Neuronal stem cell (in vitro differentiated cells): ENCODE measurements around the gene DAND5.

Experiments used
- DNase-seq: peaks from one replicate; pipeline ENCODE4 v3.0.0-alpha.2; 2013; ENCODE audit warnings: low spot score
- H2AFZ ChIP-seq: one replicate; pipeline ENCODE4 v1.6.1; 2013; ENCODE audit warnings: mild to moderate bottlenecking, low read length, inconsistent platforms
- H2AK5ac ChIP-seq: 2 replicates; pipeline ENCODE4 v1.6.1; 2013; ENCODE audit warnings: low read depth, mild to moderate bottlenecking, inconsistent platforms, low read length, moderate library complexity, mixed read lengths
- H2BK120ac ChIP-seq: 2 replicates; pipeline ENCODE4 v1.6.1; 2013; ENCODE audit warnings: low read depth, mild to moderate bottlenecking, inconsistent platforms, low read length, moderate library complexity, mixed read lengths
- H2BK12ac ChIP-seq: one replicate; pipeline ENCODE4 v1.6.1; 2013; ENCODE audit warnings: low read length, inconsistent platforms
- H2BK15ac ChIP-seq: 2 replicates; pipeline ENCODE4 v1.6.1; 2013; ENCODE audit warnings: mild to moderate bottlenecking, low read length, inconsistent platforms, mixed read lengths
- H2BK5ac ChIP-seq: one replicate; pipeline ENCODE4 v1.6.1; 2013; ENCODE audit warnings: inconsistent platforms, mild to moderate bottlenecking, low read length, moderate library complexity
- H3K14ac ChIP-seq: one replicate; pipeline ENCODE4 v1.6.1; 2013; ENCODE audit warnings: low read length, inconsistent platforms
- H3K18ac ChIP-seq: 2 replicates; pipeline ENCODE4 v1.6.1; 2013; ENCODE audit warnings: low read length, inconsistent platforms
- H3K23ac ChIP-seq: 2 replicates; pipeline ENCODE4 v1.6.1; 2013; ENCODE audit warnings: low read depth, mild to moderate bottlenecking, mixed read lengths, low read length, inconsistent platforms; ENCODE audit not compliant: poor library complexity
- H3K27ac ChIP-seq: replicated peaks from 3 replicates; pipeline ENCODE4 v1.5.1; 2013; ENCODE audit warnings: low read length, inconsistent platforms
- H3K27me3 ChIP-seq, 3 experiments: 2 replicates each; pipeline ENCODE4 v1.6.1; 2013; ENCODE audit warnings: low read length in 3 of 3, mild to moderate bottlenecking in 2 of 3, inconsistent platforms in 1 of 3, low read depth in 1 of 3, mixed read lengths in 1 of 3, moderate library complexity in 1 of 3; ENCODE audit not compliant: control insufficient read depth in 3 of 3, insufficient read depth in 3 of 3
- H3K36me3 ChIP-seq, 2 donors: replicated peaks in 1 of 2; 2 replicates each; pipeline ENCODE4 v1.6.1; 2013; ENCODE audit warnings: low read length in 2 of 2; ENCODE audit not compliant: control insufficient read depth in 2 of 2, insufficient read depth in 2 of 2
- H3K4ac ChIP-seq: 2 replicates; pipeline ENCODE4 v1.6.1; 2013; ENCODE audit warnings: inconsistent platforms, mild to moderate bottlenecking, low read length, moderate library complexity
- H3K4me1 ChIP-seq, 2 donors: 1 replicate in 1 of 2; 2 replicates in 1 of 2; pipeline ENCODE4 v1.6.1; 2013; ENCODE audit warnings: low read length in 2 of 2, low read depth in 1 of 2; ENCODE audit not compliant: control insufficient read depth in 2 of 2, insufficient read depth in 1 of 2
- H3K4me2 ChIP-seq: one replicate; pipeline ENCODE4 v1.6.1; 2013; ENCODE audit warnings: mild to moderate bottlenecking, low read length, inconsistent platforms; ENCODE audit not compliant: insufficient read depth, poor library complexity, severe bottlenecking
- H3K4me3 ChIP-seq, 2 donors: 2 replicates each; pipeline ENCODE4 v1.5.1; 2013; ENCODE audit warnings: low read length in 2 of 2, mild to moderate bottlenecking in 2 of 2, inconsistent platforms in 1 of 2, moderate library complexity in 1 of 2
- H3K79me1 ChIP-seq: one replicate; pipeline ENCODE4 v1.6.1; 2013; ENCODE audit warnings: low read depth, mild to moderate bottlenecking, inconsistent platforms, low read length, moderate library complexity
- H3K9ac ChIP-seq: one replicate; pipeline ENCODE4 v1.6.1; 2013; ENCODE audit warnings: mild to moderate bottlenecking, low read depth, low read length, inconsistent platforms; ENCODE audit not compliant: poor library complexity
- H3K9me3 ChIP-seq, 2 donors: replicated peaks in 1 of 2; 2 replicates each; pipeline versions ENCODE3 to v1.6.1; 2013; ENCODE audit warnings: low read length in 2 of 2, mild to moderate bottlenecking in 2 of 2, inconsistent platforms in 1 of 2, low read depth in 1 of 2, mixed read lengths in 1 of 2, moderate library complexity in 1 of 2; ENCODE audit not compliant: control insufficient read depth in 2 of 2, insufficient read depth in 1 of 2
- H4K8ac ChIP-seq: one replicate; pipeline ENCODE4 v1.6.1; 2013; ENCODE audit warnings: low read depth, mild to moderate bottlenecking, inconsistent platforms, low read length, moderate library complexity
- H4K91ac ChIP-seq: one replicate; pipeline ENCODE4 v1.6.1; 2013; ENCODE audit warnings: low read length, low read depth, mild to moderate bottlenecking, inconsistent platforms; ENCODE audit not compliant: poor library complexity
- WGBS, 2 donors: extraction: QIAGEN DNeasy Blood & Tissue Kit; methylation state at CpG; one replicate each; pipeline ENCODE4 v1.1.7; 2013; ENCODE audit warnings: missing lambda C conversion rate in 2 of 2, mixed read lengths in 1 of 2; ENCODE audit not compliant: insufficient read length in 2 of 2, insufficient replicate concordance in 1 of 2; ENCODE audit errors: extremely low coverage in 2 of 2; 5-methylcytosine and 5-hydroxymethylcytosine counted together

DAND5 gene

GRCh38 chr19:12986726-12987125 lies 17.4 kb downstream of the DAND5 start:
- peaks cover 0 to 10% of the 10 kb centered on the region in 2 donors for H3K9me3 ChIP-seq
- no peak overlapping the region for H4K91ac ChIP-seq
- H2BK120ac ChIP-seq: no peak overlapping the region
- H3K36me3 ChIP-seq: no peaks in the 10 kb centered on the region
- H2AK5ac ChIP-seq: no peak overlapping the region
- H2BK5ac ChIP-seq: no peak overlapping the region
- no peaks in the 10 kb centered on the region for H3K79me1 ChIP-seq
- no peak overlapping the region for H2BK12ac ChIP-seq
- H3K4me2 ChIP-seq: no peak overlapping the region
- H2AFZ ChIP-seq: no peak overlapping the region
- no peak overlapping the region for H3K23ac ChIP-seq
- WGBS, 2 donors: no CpG with 5 or more reads among the region's 12 CpGs
- DNase-seq: no peak
- H3K9ac ChIP-seq: no peak overlapping the region
- no peak overlapping the region for H3K27ac ChIP-seq
- H3K27me3 ChIP-seq: peaks cover 0 to 87% (median 67%) of the 10 kb centered on the region in 3 experiments
- no peak overlapping the region for H3K18ac ChIP-seq
- H2BK15ac ChIP-seq: no peak overlapping the region
- no peak overlapping the region for H3K4me3 ChIP-seq
- H3K4ac ChIP-seq: no peak overlapping the region
- H3K4me1 ChIP-seq: peaks cover 3 to 19% of the 10 kb centered on the region in 2 donors
- no peak overlapping the region for H4K8ac ChIP-seq
- no peak overlapping the region for H3K14ac ChIP-seq

- H2BK120ac ChIP-seq: no peak overlapping the region
- no peak overlapping the region for H2AFZ ChIP-seq
- no peak overlapping the region for H2BK15ac ChIP-seq
- H3K4me1 ChIP-seq: peaks cover 3 to 19% of the 10 kb centered on the region in 2 donors
- H3K27ac ChIP-seq: no peak overlapping the region
- H3K4me3 ChIP-seq: no peak overlapping the region
- no peak overlapping the region for H3K23ac ChIP-seq
- H2AK5ac ChIP-seq: no peak overlapping the region
- H3K18ac ChIP-seq: no peak overlapping the region
- no peak overlapping the region for H2BK12ac ChIP-seq
- DNase-seq: no peak
- no peak overlapping the region for H4K8ac ChIP-seq
- no peak overlapping the region for H2BK5ac ChIP-seq
- peaks cover 0 to 86% (median 67%) of the 10 kb centered on the region in 3 experiments for H3K27me3 ChIP-seq
- no peak overlapping the region for H3K4me2 ChIP-seq
- no peaks in the 10 kb centered on the region for H3K79me1 ChIP-seq
- no peak overlapping the region for H3K4ac ChIP-seq
- H3K36me3 ChIP-seq: no peaks in the 10 kb centered on the region
- no CpG with 5 or more reads among the region's 3 CpGs for WGBS, 2 donors
- no peak overlapping the region for H4K91ac ChIP-seq
- H3K9ac ChIP-seq: no peak overlapping the region
- no peak overlapping the region for H3K14ac ChIP-seq
- H3K9me3 ChIP-seq: peaks cover 0 to 10% of the 10 kb centered on the region in 2 donors
Measured at GRCh38 chr19:12987190-12987589, 17.8 kb downstream of the DAND5 start.

GRCh38 chr19:12987781-12988180 lies 18.4 kb downstream of the DAND5 start:
- H3K18ac ChIP-seq: peak overlapping the region; percentile 60
- peak overlapping the region; percentile 78 for H2AK5ac ChIP-seq
- no peak overlapping the region for H2BK15ac ChIP-seq
- no peak overlapping the region for H2BK5ac ChIP-seq
- no peak overlapping the region for H3K27ac ChIP-seq
- peaks cover 0 to 10% of the 10 kb centered on the region in 2 donors for H3K9me3 ChIP-seq
- H4K8ac ChIP-seq: no peak overlapping the region
- H3K14ac ChIP-seq: no peak overlapping the region
- no peak overlapping the region for H2BK120ac ChIP-seq
- no peak overlapping the region for H3K4me2 ChIP-seq
- H3K23ac ChIP-seq: peak overlapping the region; percentile 25
- H3K27me3 ChIP-seq: peaks cover 0 to 84% (median 63%) of the 10 kb centered on the region in 3 experiments
- peak overlapping the region; percentile 63 for H3K9ac ChIP-seq
- H3K4me1 ChIP-seq: peaks cover 3 to 19% of the 10 kb centered on the region in 2 donors
- DNase-seq: no peak
- H3K4ac ChIP-seq: no peak overlapping the region
- no peaks in the 10 kb centered on the region for H3K36me3 ChIP-seq
- peak overlapping the region; percentile 9 for H4K91ac ChIP-seq
- H3K4me3 ChIP-seq: peak overlapping the region in 1 of 2 donors; percentile 37
- WGBS, 2 donors: no CpG with 5 or more reads among the region's 10 CpGs
- no peaks in the 10 kb centered on the region for H3K79me1 ChIP-seq
- H2BK12ac ChIP-seq: no peak overlapping the region
- H2AFZ ChIP-seq: no peak overlapping the region

GRCh38 chr19:12990431-12990830 lies 21.1 kb downstream of the DAND5 start:
- no peak overlapping the region for H4K8ac ChIP-seq
- WGBS, 2 donors: no CpG with 5 or more reads among the region's 22 CpGs
- H3K27ac ChIP-seq: no peak overlapping the region
- H2BK120ac ChIP-seq: no peak overlapping the region
- peaks cover 4 to 13% of the 10 kb centered on the region in 2 donors for H3K4me1 ChIP-seq
- H4K91ac ChIP-seq: no peak overlapping the region
- H3K18ac ChIP-seq: peak overlapping the region; percentile 38
- no peak overlapping the region for H2AFZ ChIP-seq
- H3K4me3 ChIP-seq: peak overlapping the region in 1 of 2 donors; percentile 4
- DNase-seq: no peak
- H3K9ac ChIP-seq: no peak overlapping the region
- peaks cover 0 to 6% of the 10 kb centered on the region in 2 donors for H3K9me3 ChIP-seq
- peak overlapping the region; percentile 3 for H3K14ac ChIP-seq
- H2BK5ac ChIP-seq: no peak overlapping the region
- H2BK12ac ChIP-seq: no peak overlapping the region
- H3K79me1 ChIP-seq: no peaks in the 10 kb centered on the region
- no peak overlapping the region for H3K4ac ChIP-seq
- no peak overlapping the region for H3K4me2 ChIP-seq
- H2AK5ac ChIP-seq: no peak overlapping the region
- peak overlapping the region; percentile 12 for H3K23ac ChIP-seq
- peaks cover 6 to 88% (median 61%) of the 10 kb centered on the region in 3 experiments for H3K27me3 ChIP-seq
- no peaks in the 10 kb centered on the region for H3K36me3 ChIP-seq
- no peak overlapping the region for H2BK15ac ChIP-seq
